ENCODE measurements around the gene LIG1. TPM values are rescaled to one million over a fixed set of nuclear protein-coding genes. Genes with fewer than 3 reads are reported as not detected.

Gene LIG1
- total and polyA plus RNA-seq, 2 of the 13 experiments (the other 11 are each of a cell fraction or from before 2014, with no cell fraction given), result 20.1 to 64.4 TPM

DNA sequence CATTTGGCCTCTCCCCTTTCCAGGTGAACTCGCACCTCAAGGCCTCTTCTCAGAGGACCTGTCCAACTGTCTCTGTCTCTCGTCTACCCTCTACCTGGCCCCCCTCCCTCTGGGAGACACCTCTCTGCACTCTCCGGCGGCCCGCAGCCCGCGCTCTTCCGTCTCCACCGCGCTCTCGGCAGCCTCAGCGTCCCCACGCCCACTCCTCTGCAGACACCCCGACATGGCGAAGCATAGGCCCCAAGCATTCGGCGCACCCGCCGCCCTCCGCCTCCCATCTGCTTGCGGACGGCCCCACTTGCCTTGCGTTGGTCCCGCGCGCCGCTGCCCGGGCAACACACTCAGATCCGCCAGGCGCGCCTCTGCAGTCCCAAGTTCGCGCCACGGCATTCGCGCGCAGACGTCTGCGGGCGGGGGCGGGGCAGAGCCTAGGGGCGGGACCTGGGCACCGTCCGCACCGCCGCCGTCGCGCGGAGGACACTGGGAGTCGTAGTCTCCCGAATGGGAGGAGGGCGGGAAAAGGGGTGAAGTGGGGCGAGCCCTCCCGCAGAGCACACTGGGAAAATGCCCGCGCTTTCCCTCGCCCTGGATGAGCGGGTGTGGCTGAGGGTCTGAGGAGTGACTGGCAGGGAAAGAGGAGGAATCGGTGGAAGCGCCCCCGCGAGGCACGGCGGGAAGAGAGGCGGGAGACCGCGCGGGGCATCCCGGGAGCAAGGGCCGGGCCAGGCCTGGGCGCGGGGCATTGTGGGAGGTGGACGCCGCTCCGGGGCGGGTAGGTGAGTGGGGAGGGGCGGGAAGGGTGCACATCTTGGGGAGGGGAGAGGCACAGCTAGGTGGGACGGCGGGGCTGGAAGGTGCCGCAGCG, at the start of gene LIG1, which contains the start of gene ZSWIM9 (continued):
- TF ChIP-seq, protein P1, sequence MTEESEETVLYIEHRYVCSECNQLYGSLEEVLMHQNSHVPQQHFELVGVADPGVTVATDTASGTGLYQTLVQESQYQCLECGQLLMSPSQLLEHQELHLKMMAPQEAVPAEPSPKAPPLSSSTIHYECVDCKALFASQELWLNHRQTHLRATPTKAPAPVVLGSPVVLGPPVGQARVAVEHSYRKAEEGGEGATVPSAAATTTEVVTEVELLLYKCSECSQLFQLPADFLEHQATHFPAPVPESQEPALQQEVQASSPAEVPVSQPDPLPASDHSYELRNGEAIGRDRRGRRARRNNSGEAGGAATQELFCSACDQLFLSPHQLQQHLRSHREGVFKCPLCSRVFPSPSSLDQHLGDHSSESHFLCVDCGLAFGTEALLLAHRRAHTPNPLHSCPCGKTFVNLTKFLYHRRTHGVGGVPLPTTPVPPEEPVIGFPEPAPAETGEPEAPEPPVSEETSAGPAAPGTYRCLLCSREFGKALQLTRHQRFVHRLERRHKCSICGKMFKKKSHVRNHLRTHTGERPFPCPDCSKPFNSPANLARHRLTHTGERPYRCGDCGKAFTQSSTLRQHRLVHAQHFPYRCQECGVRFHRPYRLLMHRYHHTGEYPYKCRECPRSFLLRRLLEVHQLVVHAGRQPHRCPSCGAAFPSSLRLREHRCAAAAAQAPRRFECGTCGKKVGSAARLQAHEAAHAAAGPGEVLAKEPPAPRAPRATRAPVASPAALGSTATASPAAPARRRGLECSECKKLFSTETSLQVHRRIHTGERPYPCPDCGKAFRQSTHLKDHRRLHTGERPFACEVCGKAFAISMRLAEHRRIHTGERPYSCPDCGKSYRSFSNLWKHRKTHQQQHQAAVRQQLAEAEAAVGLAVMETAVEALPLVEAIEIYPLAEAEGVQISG (CRISPR knock-in tag; IDR thresholded peaks at IDR 0.05), result peak; percentile 77
- TF ChIP-seq JUNB (CRISPR knock-in tag; IDR thresholded peaks at IDR 0.05; ENCODE audit: borderline replicate concordance), result no peak
- no peak for TF ChIP-seq DPF2 (CRISPR knock-in tag; IDR thresholded peaks at IDR 0.05; ENCODE audit: borderline replicate concordance, low read depth)
- TF ChIP-seq, protein P2, sequence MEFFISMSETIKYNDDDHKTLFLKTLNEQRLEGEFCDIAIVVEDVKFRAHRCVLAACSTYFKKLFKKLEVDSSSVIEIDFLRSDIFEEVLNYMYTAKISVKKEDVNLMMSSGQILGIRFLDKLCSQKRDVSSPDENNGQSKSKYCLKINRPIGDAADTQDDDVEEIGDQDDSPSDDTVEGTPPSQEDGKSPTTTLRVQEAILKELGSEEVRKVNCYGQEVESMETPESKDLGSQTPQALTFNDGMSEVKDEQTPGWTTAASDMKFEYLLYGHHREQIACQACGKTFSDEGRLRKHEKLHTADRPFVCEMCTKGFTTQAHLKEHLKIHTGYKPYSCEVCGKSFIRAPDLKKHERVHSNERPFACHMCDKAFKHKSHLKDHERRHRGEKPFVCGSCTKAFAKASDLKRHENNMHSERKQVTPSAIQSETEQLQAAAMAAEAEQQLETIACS (CRISPR knock-in tag; IDR thresholded peaks at IDR 0.05), result peak; percentile 71
- no peak for TF ChIP-seq GTF3A (CRISPR knock-in tag; conservative IDR thresholded peaks at IDR 0.05)
- TF ChIP-seq ZNF569 (CRISPR knock-in tag; IDR thresholded peaks at IDR 0.05; ENCODE audit: borderline replicate concordance), result no peak
- peak; percentile 64; the same call in 1 of the 2 replicates for TF ChIP-seq ZNF160 (CRISPR knock-in tag; IDR thresholded peaks at IDR 0.05)
- TF ChIP-seq ZMYM2 (CRISPR knock-in tag; IDR thresholded peaks at IDR 0.05), result no peak
- peak; percentile 53 for TF ChIP-seq POLR2AphosphoS5 (IDR thresholded peaks at IDR 0.05; ENCODE audit: low read depth, low read length)
- no peak for TF ChIP-seq ZNF737 (CRISPR knock-in tag; IDR thresholded peaks at IDR 0.05; ENCODE audit: borderline replicate concordance)
- 0 out of 2 replicates have a peak, but pooled peaks have one; percentile 27 for TF ChIP-seq RFXANK (CRISPR knock-in tag; IDR thresholded peaks at IDR 0.05)
- no peak; the same call in 1 of the 2 replicates for TF ChIP-seq ZNF572 (CRISPR knock-in tag; IDR thresholded peaks at IDR 0.05)
- TF ChIP-seq POLR2A (IDR thresholded peaks at IDR 0.05; ENCODE audit: insufficient read depth in 1 of 2, low read depth in 2 of 2, low read length in 2 of 2), result peak in 1 of 2 experiments; percentile 75; a peak in 3 of 4 replicates
- no peak for TF ChIP-seq ZNF180 (CRISPR knock-in tag; IDR thresholded peaks at IDR 0.05; ENCODE audit: borderline replicate concordance, low read depth)
- peak; percentile 61; the same call in 1 of the 2 replicates for TF ChIP-seq TARDBP (CRISPR knock-in tag; IDR thresholded peaks at IDR 0.05)
- TF ChIP-seq TRIM24 (CRISPR knock-in tag; IDR thresholded peaks at IDR 0.05), result no peak
- 0 out of 2 replicates have a peak, but pooled peaks have one; percentile 8 for TF ChIP-seq RFX5 (IDR thresholded peaks at IDR 0.05; ENCODE audit: low read depth, low read length)
- no peak for TF ChIP-seq KAT2B (IDR thresholded peaks at IDR 0.05; ENCODE audit: borderline replicate concordance, low read depth, low read length)
- TF ChIP-seq NAIF1 (CRISPR knock-in tag; IDR thresholded peaks at IDR 0.05; ENCODE audit: borderline replicate concordance), result no peak
- TF ChIP-seq, protein P3, sequence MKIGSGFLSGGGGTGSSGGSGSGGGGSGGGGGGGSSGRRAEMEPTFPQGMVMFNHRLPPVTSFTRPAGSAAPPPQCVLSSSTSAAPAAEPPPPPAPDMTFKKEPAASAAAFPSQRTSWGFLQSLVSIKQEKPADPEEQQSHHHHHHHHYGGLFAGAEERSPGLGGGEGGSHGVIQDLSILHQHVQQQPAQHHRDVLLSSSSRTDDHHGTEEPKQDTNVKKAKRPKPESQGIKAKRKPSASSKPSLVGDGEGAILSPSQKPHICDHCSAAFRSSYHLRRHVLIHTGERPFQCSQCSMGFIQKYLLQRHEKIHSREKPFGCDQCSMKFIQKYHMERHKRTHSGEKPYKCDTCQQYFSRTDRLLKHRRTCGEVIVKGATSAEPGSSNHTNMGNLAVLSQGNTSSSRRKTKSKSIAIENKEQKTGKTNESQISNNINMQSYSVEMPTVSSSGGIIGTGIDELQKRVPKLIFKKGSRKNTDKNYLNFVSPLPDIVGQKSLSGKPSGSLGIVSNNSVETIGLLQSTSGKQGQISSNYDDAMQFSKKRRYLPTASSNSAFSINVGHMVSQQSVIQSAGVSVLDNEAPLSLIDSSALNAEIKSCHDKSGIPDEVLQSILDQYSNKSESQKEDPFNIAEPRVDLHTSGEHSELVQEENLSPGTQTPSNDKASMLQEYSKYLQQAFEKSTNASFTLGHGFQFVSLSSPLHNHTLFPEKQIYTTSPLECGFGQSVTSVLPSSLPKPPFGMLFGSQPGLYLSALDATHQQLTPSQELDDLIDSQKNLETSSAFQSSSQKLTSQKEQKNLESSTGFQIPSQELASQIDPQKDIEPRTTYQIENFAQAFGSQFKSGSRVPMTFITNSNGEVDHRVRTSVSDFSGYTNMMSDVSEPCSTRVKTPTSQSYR (CRISPR knock-in tag; IDR thresholded peaks at IDR 0.05; ENCODE audit: borderline replicate concordance), result no peak
- 0 out of 2 replicates have a peak, but pooled peaks have one; percentile 17 for TF ChIP-seq MED13 (CRISPR knock-in tag; IDR thresholded peaks at IDR 0.05)
- peak; percentile 73; the same call in 1 of the 2 replicates for TF ChIP-seq ZNF556 (CRISPR knock-in tag; IDR thresholded peaks at IDR 0.05; ENCODE audit: borderline replicate concordance)
- TF ChIP-seq ZNF790 (CRISPR knock-in tag; IDR thresholded peaks at IDR 0.05; ENCODE audit: borderline replicate concordance), result peak; percentile 74; the same call in 1 of the 2 replicates
